CD4-positive, alpha-beta T cell treated with Interleukin-6 at 100 ng/mL for 8 hours (primary cell): ENCODE results near the gene IL23R.

Experiments used
- DNase-seq: peaks from one replicate; pipeline ENCODE4 v3.0.0-alpha.2; 2020; ENCODE audit warnings: mixed read lengths, low spot score

The IL23R gene

GRCh38 chr1:67149179-67149770 lies 17.0 kb upstream of the IL23R start:
- peak; percentile 71 for DNase-seq

GRCh38 chr1:67150931-67151330 lies 15.3 kb upstream of the IL23R start:
- DNase-seq, result no peak

- DNase-seq, result no peak
These were observed 7.9 kb upstream of the IL23R start for GRCh38 chr1:67158401-67158800.

- no peak for DNase-seq
These were observed 7.0 kb upstream of the IL23R start for GRCh38 chr1:67159233-67159632.

GRCh38 chr1:67162954-67163353 lies 3.3 kb upstream of the IL23R start:
- peak; percentile 35 for DNase-seq

- DNase-seq, result no peak
These were observed 699 bp upstream of the IL23R start for GRCh38 chr1:67165468-67166041.

- no peak for DNase-seq
These were observed 3.2 kb downstream of the IL23R start for GRCh38 chr1:67169496-67169895.

GRCh38 chr1:67169932-67170331 lies 3.7 kb downstream of the IL23R start:
- no peak for DNase-seq

- DNase-seq, result peak; percentile 53
These were observed 4.7 kb downstream of the IL23R start for GRCh38 chr1:67170751-67171573.

GRCh38 chr1:67171574-67171955 lies 5.3 kb downstream of the IL23R start:
- DNase-seq, result no peak

GRCh38 chr1:67171978-67172377 lies 5.7 kb downstream of the IL23R start:
- peak; percentile 54 for DNase-seq

GRCh38 chr1:67173988-67174387 lies 7.7 kb downstream of the IL23R start:
- no peak for DNase-seq

GRCh38 chr1:67174716-67175284 lies 8.5 kb downstream of the IL23R start:
- DNase-seq, result no peak

GRCh38 chr1:67175530-67176087 lies 9.4 kb downstream of the IL23R start:
- DNase-seq, result no peak

GRCh38 chr1:67184838-67185421 lies 18.7 kb downstream of the IL23R start:
- DNase-seq, result no peak

- DNase-seq, result no peak
These were observed 21.9 kb downstream of the IL23R start for GRCh38 chr1:67188137-67188536.

GRCh38 chr1:67189953-67190352 lies 23.7 kb downstream of the IL23R start:
- DNase-seq, result no peak

- no peak for DNase-seq
These were observed 24.2 kb downstream of the IL23R start for GRCh38 chr1:67190410-67190809.

GRCh38 chr1:67190942-67191341 lies 24.7 kb downstream of the IL23R start:
- DNase-seq, result no peak

GRCh38 chr1:67191668-67192520 lies 25.6 kb downstream of the IL23R start:
- no peak for DNase-seq

- DNase-seq, result no peak
These were observed 26.6 kb downstream of the IL23R start for GRCh38 chr1:67192902-67193301.
